Neural progenitor cell (in vitro differentiated cells): ENCODE measurements around the gene SART1. TPM values are rescaled to one million over a fixed set of nuclear protein-coding genes. Genes with fewer than 3 reads are reported as not detected.

Experiments used
- DNase-seq: peaks from one replicate; pipeline ENCODE4 v3.0.0-alpha.2; 2016; ENCODE audit warnings: low spot score
- H2AFZ ChIP-seq: fragments of 200-600 bp; sonication (generic); replicated peaks from 2 replicates; pipeline ENCODE4 v1.6.1; 2016; ENCODE audit warnings: antibody characterized with exemption
- H3F3A ChIP-seq: fragments of 200-600 bp; sonication (generic); 2 replicates; pipeline ENCODE4 v1.6.1; 2016; ENCODE audit warnings: antibody characterized with exemption, low read depth
- H3K27ac ChIP-seq: fragments of 200-600 bp; sonication (generic); 2 replicates; pipeline ENCODE4 v1.5.1; 2016; ENCODE audit warnings: mild to moderate bottlenecking
- H3K27me3 ChIP-seq: fragments of 200-600 bp; sonication (generic); 2 replicates; pipeline ENCODE4 v1.6.1; 2016; ENCODE audit warnings: mild to moderate bottlenecking, moderate library complexity
- H3K36me3 ChIP-seq: fragments of 200-600 bp; sonication (generic); 2 replicates; pipeline ENCODE4 v1.5.1; 2016
- H3K4me1 ChIP-seq: fragments of 200-600 bp; sonication (generic); 2 replicates; pipeline ENCODE4 v1.6.1; 2016; ENCODE audit warnings: mixed run types
- H3K4me2 ChIP-seq: fragments of 200-600 bp; sonication (generic); 2 replicates; pipeline ENCODE4 v1.6.1; 2016
- H3K4me3 ChIP-seq: fragments of 200-600 bp; sonication (generic); 2 replicates; pipeline ENCODE4 v1.5.1; 2016
- H3K79me2 ChIP-seq: fragments of 200-600 bp; sonication (generic); 2 replicates; pipeline ENCODE4 v1.6.1; 2016; ENCODE audit warnings: low read depth
- H3K9ac ChIP-seq: fragments of 200-600 bp; sonication (generic); 2 replicates; pipeline ENCODE4 v1.6.1; 2016
- H3K9me3 ChIP-seq: fragments of 200-600 bp; sonication (generic); 2 replicates; pipeline ENCODE4 v1.5.1; 2016; ENCODE audit warnings: low read depth
- H4K20me1 ChIP-seq: fragments of 200-600 bp; sonication (generic); 2 replicates; pipeline ENCODE4 v1.6.1; 2016; ENCODE audit warnings: low read depth
- H3K27ac Mint-ChIP-seq: 3 replicates; pipeline ENCODE4 v1.8.0; 2021; ENCODE audit warnings: mixed read lengths
- H3K27me3 Mint-ChIP-seq: 2 replicates; pipeline ENCODE4 v1.8.0; 2022; ENCODE audit warnings: low read depth, mild to moderate bottlenecking, inconsistent platforms, moderate library complexity, mixed read lengths; ENCODE audit not compliant: insufficient read depth
- H3K36me3 Mint-ChIP-seq: 3 replicates; pipeline ENCODE4 v1.8.0; 2021; ENCODE audit warnings: mixed read lengths
- H3K4me1 Mint-ChIP-seq: 3 replicates; pipeline ENCODE4 v1.8.0; 2021; ENCODE audit warnings: mixed read lengths
- H3K4me3 Mint-ChIP-seq: 3 replicates; pipeline ENCODE4 v1.8.0; 2021; ENCODE audit warnings: mild to moderate bottlenecking, moderate library complexity, mixed read lengths
- H3K9me3 Mint-ChIP-seq: 3 replicates; pipeline ENCODE4 v1.8.0; 2020; ENCODE audit warnings: mixed read lengths
- EZH2 ChIP-seq: fragments of 200-600 bp; sonication (generic); IDR thresholded peaks from 2 replicates; pipeline ENCODE4 v1.6.1; 2017; ENCODE audit warnings: antibody characterized with exemption, mild to moderate bottlenecking, moderate library complexity
- EZH2phosphoT487 ChIP-seq: fragments of 200-600 bp; sonication (generic); IDR thresholded peaks from 2 replicates; pipeline ENCODE4 v1.6.1; 2017; ENCODE audit warnings: antibody characterized with exemption
- total RNA-seq: library from RNA; depleted of rRNA; stranded (reverse); fragments of >200 nt; gene quantifications from 2 replicates; pipeline ENCODE4 v1.2.3, GENCODE V29; 2015; ENCODE audit warnings: low replicate concordance
- TF ChIP-seq, protein P1 (sequence below): fragments of 200-600 bp; sonication (generic); IDR thresholded peaks from 2 replicates; pipeline ENCODE4 v1.5.1; 2017; ENCODE audit warnings: antibody characterized with exemption, mild to moderate bottlenecking

Gene SART1
- total RNA-seq, 1 donor from 2014 or later = 8.6 TPM

DNA sequence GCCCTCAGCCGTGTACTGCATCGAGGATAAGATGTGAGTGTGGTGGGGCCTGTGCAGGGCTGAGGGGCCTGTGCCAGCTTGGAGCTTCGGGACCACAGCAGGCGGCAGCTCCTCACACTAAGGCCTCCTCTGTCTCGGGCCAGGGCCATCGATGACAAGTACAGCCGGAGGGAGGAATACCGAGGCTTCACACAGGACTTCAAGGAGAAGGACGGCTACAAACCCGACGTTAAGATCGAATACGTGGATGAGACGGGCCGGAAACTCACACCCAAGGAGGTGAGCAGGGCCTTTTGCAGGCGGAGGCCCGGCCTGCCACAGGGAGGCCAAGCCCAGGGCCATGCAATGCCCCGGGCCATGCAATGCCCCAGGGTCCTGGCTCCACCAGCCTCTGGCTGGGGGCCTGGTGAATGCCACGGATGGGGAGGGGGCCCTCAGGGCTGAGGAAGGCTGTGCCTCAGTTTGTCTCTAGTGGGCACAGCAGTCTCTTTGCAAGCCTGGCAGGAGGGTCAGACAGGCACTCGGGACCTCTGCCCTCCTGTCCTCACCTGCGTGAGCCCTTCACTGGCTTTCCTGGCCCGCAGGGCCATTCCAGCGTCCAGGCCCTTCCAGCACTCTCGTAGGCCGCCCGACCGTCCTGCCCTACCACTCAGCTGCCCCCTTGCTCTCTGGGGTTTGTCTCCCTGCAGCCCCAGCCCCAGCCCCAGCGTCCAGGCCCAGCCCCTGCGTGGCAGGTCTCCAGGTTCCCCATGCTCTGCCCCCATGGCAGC, 16.3 kb downstream of the SART1 start:
- Histone ChIP-seq H2AFZ (no peak overlapping the region), H3F3A (no peaks in the 10 kb centered on the region), H3K27ac (no peak overlapping the region), H3K9me3 (no peaks in the 10 kb centered on the region), H4K20me1 (no peaks in the 10 kb centered on the region), H3K36me3 (no peaks in the 10 kb centered on the region), H3K4me1 (no peaks in the 10 kb centered on the region), H3K4me2 (no peak overlapping the region), H3K27me3 (no peaks in the 10 kb centered on the region), H3K79me2 (no peaks in the 10 kb centered on the region), H3K9ac (no peak overlapping the region), H3K4me3 (no peak overlapping the region)
- no peak for DNase-seq
- no peak overlapping the region for H3K27ac Mint-ChIP-seq
- peaks cover 3% of the 10 kb centered on the region for H3K4me1 Mint-ChIP-seq
- peaks cover 20% of the 10 kb centered on the region for H3K36me3 Mint-ChIP-seq
- TF ChIP-seq, protein P1, sequence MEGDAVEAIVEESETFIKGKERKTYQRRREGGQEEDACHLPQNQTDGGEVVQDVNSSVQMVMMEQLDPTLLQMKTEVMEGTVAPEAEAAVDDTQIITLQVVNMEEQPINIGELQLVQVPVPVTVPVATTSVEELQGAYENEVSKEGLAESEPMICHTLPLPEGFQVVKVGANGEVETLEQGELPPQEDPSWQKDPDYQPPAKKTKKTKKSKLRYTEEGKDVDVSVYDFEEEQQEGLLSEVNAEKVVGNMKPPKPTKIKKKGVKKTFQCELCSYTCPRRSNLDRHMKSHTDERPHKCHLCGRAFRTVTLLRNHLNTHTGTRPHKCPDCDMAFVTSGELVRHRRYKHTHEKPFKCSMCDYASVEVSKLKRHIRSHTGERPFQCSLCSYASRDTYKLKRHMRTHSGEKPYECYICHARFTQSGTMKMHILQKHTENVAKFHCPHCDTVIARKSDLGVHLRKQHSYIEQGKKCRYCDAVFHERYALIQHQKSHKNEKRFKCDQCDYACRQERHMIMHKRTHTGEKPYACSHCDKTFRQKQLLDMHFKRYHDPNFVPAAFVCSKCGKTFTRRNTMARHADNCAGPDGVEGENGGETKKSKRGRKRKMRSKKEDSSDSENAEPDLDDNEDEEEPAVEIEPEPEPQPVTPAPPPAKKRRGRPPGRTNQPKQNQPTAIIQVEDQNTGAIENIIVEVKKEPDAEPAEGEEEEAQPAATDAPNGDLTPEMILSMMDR = no peak
- TF ChIP-seq EZH2 = no peak
- TF ChIP-seq EZH2phosphoT487 = no peak
- no peaks in the 10 kb centered on the region for H3K9me3 Mint-ChIP-seq
- peaks cover 3% of the 10 kb centered on the region for H3K27me3 Mint-ChIP-seq
- no peak overlapping the region for H3K4me3 Mint-ChIP-seq

DNA sequence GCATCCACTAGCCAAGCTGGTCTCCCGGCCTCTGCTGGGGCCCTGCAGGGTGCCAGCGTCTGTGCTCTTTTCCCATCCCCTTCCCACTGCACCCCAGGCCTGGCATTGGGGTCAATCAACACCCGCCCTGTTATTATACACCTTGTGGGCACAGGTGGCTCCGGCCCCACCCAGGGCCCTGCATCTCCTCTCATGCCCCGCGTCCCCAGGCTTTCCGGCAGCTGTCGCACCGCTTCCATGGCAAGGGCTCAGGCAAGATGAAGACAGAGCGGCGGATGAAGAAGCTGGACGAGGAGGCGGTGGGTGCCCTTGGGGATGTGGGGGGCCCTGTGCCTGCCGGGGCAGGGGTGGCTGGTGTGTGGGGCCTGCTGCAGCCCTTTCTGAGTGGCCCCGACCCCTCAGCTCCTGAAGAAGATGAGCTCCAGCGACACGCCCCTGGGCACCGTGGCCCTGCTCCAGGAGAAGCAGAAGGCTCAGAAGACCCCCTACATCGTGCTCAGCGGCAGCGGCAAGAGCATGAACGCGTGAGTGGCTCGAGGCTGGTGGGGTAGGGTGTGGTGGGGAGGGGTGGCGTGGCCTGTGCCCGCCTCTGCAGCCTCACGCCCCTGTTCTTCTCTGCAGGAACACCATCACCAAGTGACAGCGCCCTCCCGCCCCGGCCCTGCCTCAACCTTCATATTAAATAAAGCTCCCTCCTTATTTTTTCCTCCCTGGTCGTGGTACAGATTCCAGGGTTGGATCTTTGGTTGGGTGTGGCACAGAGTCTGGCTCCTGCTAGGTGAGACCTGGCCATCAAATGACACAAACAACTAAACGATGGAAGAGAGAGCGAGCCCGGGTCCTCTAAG, 17.1 kb downstream of the SART1 start:
- Histone ChIP-seq H3K9me3 (no peaks in the 10 kb centered on the region), H3K27me3 (no peaks in the 10 kb centered on the region), H3K4me3 (no peak overlapping the region), H3K79me2 (no peaks in the 10 kb centered on the region), H2AFZ (no peak overlapping the region), H3K4me1 (no peaks in the 10 kb centered on the region), H3K9ac (no peak overlapping the region), H4K20me1 (no peaks in the 10 kb centered on the region), H3K27ac (no peak overlapping the region), H3F3A (no peaks in the 10 kb centered on the region), H3K4me2 (no peak overlapping the region), H3K36me3 (no peaks in the 10 kb centered on the region)
- H3K9me3 Mint-ChIP-seq = no peaks in the 10 kb centered on the region
- peaks cover 3% of the 10 kb centered on the region for H3K27me3 Mint-ChIP-seq
- no peak overlapping the region for H3K27ac Mint-ChIP-seq
- H3K4me3 Mint-ChIP-seq = no peak overlapping the region
- no peak for TF ChIP-seq EZH2
- TF ChIP-seq, protein P1 = no peak
- no peak for TF ChIP-seq EZH2phosphoT487
- DNase-seq = no peak
- peaks cover 3% of the 10 kb centered on the region for H3K4me1 Mint-ChIP-seq
- H3K36me3 Mint-ChIP-seq = peaks cover 16% of the 10 kb centered on the region

DNA sequence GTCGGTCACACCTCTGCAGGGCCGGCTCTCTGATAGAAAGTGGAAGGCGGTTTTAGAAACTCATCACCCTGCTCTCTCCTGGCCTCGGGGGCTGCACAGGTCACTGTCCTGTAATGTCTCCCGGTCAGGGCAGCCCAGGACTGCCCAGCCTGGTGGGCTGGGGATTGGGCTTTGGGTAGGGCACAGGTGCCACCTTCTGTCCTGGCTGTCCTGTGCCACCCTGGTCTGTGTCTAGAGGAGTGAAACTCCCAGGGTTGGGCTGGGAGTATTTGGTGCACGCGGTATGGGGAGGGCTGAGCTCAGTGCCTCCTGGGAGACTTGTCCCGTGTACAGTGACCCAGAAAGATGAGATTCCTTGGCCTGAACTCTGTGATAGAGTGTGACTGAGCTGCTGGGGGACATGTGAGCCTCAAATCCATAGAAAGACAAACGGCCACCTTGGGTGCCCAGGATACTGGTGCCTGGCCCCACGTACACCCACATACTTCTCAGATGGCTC, 17.8 kb downstream of the SART1 start:
- TF ChIP-seq EZH2 = no peak
- TF ChIP-seq, protein P1 = no peak
- no peak for TF ChIP-seq EZH2phosphoT487
- no peaks in the 10 kb centered on the region for H4K20me1 ChIP-seq

More for the DNA sequence above, 17.8 kb downstream of the SART1 start:
- peaks cover 14% of the 10 kb centered on the region for H3K36me3 Mint-ChIP-seq
- Histone ChIP-seq H3K9me3 (no peaks in the 10 kb centered on the region), H3K4me1 (no peaks in the 10 kb centered on the region), H3K4me3 (no peak overlapping the region), H3K79me2 (no peaks in the 10 kb centered on the region), H2AFZ (no peak overlapping the region), H3K36me3 (no peaks in the 10 kb centered on the region), H3K27me3 (no peaks in the 10 kb centered on the region), H3F3A (no peaks in the 10 kb centered on the region), H3K27ac (no peak overlapping the region), H3K4me2 (no peak overlapping the region), H3K9ac (no peak overlapping the region)
- DNase-seq = no peak
- no peak overlapping the region for H3K4me3 Mint-ChIP-seq
- peaks cover 3% of the 10 kb centered on the region for H3K27me3 Mint-ChIP-seq
- H3K27ac Mint-ChIP-seq = no peak overlapping the region
- H3K4me1 Mint-ChIP-seq = peaks cover 3% of the 10 kb centered on the region
- H3K9me3 Mint-ChIP-seq = no peaks in the 10 kb centered on the region
